ENCODE measurements around the gene TAF11L3. TPM values are rescaled to one million over a fixed set of nuclear protein-coding genes. Genes with fewer than 3 reads are reported as not detected.

TAF11L3 gene
- total RNA-seq, 1 experiment from 2014 or later = not detected

Other genes starting within 250 kb of the TAF11L3 start
- not detected in 2 replicates for gene TAF11L2, start 20.1 kb upstream of the TAF11L3 start, total RNA-seq (2014; rRNA removed; shearing (Covaris generic))
- gene TAF11L4, start 3.4 kb downstream of the TAF11L3 start, total RNA-seq (2014; rRNA removed; shearing (Covaris generic)) = not detected in 2 replicates
- gene TAF11L5, start 6.9 kb downstream of the TAF11L3 start, total RNA-seq (2014; rRNA removed; shearing (Covaris generic)) = not detected in 2 replicates
- gene TAF11L6, start 10.3 kb downstream of the TAF11L3 start, total RNA-seq (2014; rRNA removed; shearing (Covaris generic)) = not detected in 2 replicates
- not detected in 2 replicates for gene TAF11L7, start 67.4 kb downstream of the TAF11L3 start, total RNA-seq (2014; rRNA removed; shearing (Covaris generic))
- not detected in 2 replicates for gene TAF11L8, start 72.6 kb downstream of the TAF11L3 start, total RNA-seq (2014; rRNA removed; shearing (Covaris generic))
- not detected in 2 replicates for gene TAF11L9, start 76.0 kb downstream of the TAF11L3 start, total RNA-seq (2014; rRNA removed; shearing (Covaris generic))
- gene TAF11L10, start 79.5 kb downstream of the TAF11L3 start, total RNA-seq (2014; rRNA removed; shearing (Covaris generic)) = not detected in 2 replicates
- 0.31 TPM in 1 of 2 replicates, not detected in the other for gene TAF11L11, start 85.8 kb downstream of the TAF11L3 start, total RNA-seq (2014; rRNA removed; shearing (Covaris generic))
- 0.10 and 0.31 TPM in 2 replicates for gene TAF11L12, start 92.0 kb downstream of the TAF11L3 start, total RNA-seq (2014; rRNA removed; shearing (Covaris generic))
- not detected in 2 replicates for gene TAF11L13, start 113.7 kb downstream of the TAF11L3 start, total RNA-seq (2014; rRNA removed; shearing (Covaris generic))
- gene TAF11L14, start 116.1 kb downstream of the TAF11L3 start, total RNA-seq (2014; rRNA removed; shearing (Covaris generic)) = not detected in 2 replicates

All from G401 (cell line).